GM21381 (cell line): ENCODE data around the gene PRPF40B.
A peak's percentile ranks its signal among the peaks of the same experiment; 100 is the strongest.
"Not testable (repeated sequence)": the region's sequence is repeated elsewhere in the genome, so short reads cannot be mapped to it uniquely, and the experiment has no call there.

Experiments
- ATAC-seq: cut with Tn5 transposase; IDR thresholded peaks from one replicate; pipeline ENCODE4 v1.9.1; 2021; ENCODE audit warnings: mild to moderate bottlenecking, moderate library complexity; ENCODE audit not compliant: unreplicated experiment

Gene PRPF40B

DNA sequence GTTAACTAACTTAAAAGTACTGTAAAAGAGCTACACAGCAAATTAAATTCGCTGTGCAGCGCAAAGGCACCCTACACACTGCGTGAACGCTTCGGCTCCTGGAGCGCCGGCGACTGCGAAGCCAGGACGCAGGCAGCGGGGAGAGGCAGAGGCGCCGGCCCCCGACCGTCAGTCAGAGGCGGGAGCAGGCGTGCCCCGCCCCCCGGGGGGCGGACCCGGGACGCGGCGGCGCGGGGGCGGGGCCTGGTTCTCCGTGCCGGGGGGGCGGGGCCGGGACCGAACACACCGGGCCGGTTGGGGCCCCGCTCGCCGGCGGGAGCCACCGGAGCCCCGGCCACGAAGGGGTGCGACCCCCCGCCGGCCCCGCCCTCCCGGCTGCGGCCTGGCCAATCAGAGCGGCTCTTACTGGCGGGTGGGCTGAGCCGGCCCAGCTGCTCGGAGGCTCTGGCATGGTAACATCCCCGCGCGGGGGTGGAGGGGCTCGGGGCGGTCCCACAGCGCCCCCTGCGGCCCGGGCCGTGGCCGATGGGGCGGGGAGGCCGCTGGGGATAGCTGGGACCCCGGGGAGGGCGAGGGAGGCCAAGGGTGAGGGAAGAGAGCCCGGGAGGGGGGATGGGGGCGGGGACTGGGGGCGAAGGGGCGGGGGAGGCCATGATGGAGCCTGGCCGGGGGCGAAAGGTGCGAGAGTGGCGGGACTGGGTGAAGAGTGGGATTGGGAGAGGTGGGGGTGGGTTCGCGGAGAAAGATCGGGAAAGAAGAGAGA, at the start of gene PRPF40B:
Gene PRPF40B, plus strand, starts transcription at position 420 of the 763 bp plus-strand sequence. Its CDS starts 30 bp downstream, at position 450.
- peak; percentile 64 for ATAC-seq

DNA sequence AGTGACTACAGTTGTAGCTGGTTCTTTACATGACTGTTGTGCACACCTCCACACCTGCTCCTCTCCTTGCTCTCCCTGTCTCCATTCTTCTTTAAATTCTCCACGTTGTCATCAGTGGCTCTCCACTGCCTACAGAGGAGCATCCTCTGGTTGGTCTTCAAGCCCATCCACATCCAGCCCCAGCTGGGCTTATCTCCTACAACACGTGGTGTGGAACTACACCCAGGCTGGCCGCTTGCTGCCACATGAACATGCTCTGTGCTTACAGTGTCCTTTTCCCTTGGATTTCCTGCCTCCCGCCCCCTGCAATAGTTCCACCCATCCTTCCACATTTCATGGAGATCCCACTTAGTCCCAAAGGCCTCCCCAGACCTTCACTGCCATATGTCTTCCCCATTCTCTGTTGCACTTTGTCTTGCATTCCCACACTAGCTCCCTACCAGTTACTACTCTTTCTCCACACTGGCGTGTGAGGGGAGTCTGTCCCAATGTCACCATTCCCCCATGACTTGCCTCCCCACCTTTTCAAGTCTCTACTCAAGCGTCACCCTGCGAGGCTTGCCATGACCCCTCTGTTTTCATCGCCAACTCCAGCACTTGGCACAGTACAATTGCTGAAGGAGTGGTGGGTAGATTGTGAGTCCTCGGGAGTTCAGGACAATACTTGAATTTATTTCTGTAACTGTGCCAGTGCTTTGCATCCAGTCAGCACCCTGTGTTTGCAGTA, 45.6 kb upstream of the PRPF40B start:
- no peak for ATAC-seq

GRCh38 chr12:49578471-49579112, 44.8 kb upstream of the PRPF40B start:
- ATAC-seq: no peak

- no peak for ATAC-seq
Observed at GRCh38 chr12:49580572-49581535, 42.5 kb upstream of the PRPF40B start.

GRCh38 chr12:49582201-49582600, 41.2 kb upstream of the PRPF40B start:
- no peak for ATAC-seq

GRCh38 chr12:49582850-49583249, 40.5 kb upstream of the PRPF40B start:
- no peak for ATAC-seq

GRCh38 chr12:49583366-49584094, 39.8 kb upstream of the PRPF40B start:
- no peak for ATAC-seq

DNA sequence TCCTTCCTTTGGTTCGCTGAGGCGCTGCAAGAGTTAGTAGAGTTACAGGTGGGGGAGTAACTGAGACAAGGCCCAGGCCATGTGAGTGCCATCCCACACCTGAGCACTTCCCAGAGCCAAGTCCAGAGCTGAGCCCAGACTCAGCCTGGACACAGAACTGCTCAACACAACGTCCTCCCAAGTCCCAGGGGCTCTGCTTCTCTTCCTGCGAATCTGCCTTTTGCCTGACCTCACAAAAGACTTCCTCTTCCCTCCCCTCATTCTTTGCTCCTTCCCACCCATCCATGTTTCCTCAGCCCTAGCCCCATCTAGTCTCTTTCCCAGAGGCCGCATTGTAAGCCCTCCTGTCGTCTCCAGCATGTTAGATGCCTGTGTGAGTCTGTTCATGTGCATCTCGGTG, 38.8 kb upstream of the PRPF40B start:
- ATAC-seq: no peak

- ATAC-seq: no peak
Observed at GRCh38 chr12:49585477-49586459, 37.6 kb upstream of the PRPF40B start.

GRCh38 chr12:49587174-49587908, 36.0 kb upstream of the PRPF40B start:
- no peak for ATAC-seq

- ATAC-seq: no peak
Observed at GRCh38 chr12:49588281-49588680, 35.1 kb upstream of the PRPF40B start.

GRCh38 chr12:49588721-49589516, 34.4 kb upstream of the PRPF40B start:
- no peak for ATAC-seq

DNA sequence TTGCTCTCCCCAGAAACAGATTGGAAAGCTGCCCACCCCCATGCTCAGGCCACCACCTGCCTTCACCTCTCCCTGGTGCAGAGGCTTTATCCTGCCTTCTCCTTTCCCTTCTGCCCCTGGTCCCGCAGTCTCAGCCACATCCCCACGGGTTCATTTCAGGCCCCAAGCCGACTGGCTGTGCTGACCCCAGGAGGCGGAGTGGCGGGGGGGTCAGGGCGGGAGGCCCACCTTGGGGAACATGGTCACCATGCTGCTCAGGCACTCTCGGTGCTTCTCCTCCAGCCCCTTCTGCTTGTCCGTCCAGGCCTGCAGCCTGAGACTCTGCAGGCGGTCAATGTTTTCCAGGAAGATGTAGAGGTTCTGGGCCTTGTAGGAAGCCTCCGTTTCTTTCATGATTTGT, 24.8 kb upstream of the PRPF40B start:
- no peak for ATAC-seq

GRCh38 chr12:49599961-49600360, 23.4 kb upstream of the PRPF40B start:
- no peak for ATAC-seq

- ATAC-seq: no peak
Observed at GRCh38 chr12:49603721-49604120, 19.6 kb upstream of the PRPF40B start.

GRCh38 chr12:49604856-49605255, 18.5 kb upstream of the PRPF40B start:
- no peak for ATAC-seq

GRCh38 chr12:49605539-49605938, 17.8 kb upstream of the PRPF40B start, which contains the start of gene FAM186B:
TSS of gene FAM186B (minus strand) at chr12:49605639. CDS start at chr12:49605477, 162 bp downstream.
- not testable (repeated sequence) for ATAC-seq
